Activated naive CD8-positive, alpha-beta T cell treated with anti-CD3 and anti-CD28 coated beads, Interleukin-2, amount 50 U/mL, for 24 hours (primary cell): ENCODE results near the gene DGKH.

Experiments
- ATAC-seq: fragments of 150-1000 bp; cut with Tn5 transposase; one replicate; pipeline ENCODE4 v1.10.0; 2021
- DNase-seq: peaks from one replicate; pipeline ENCODE4 v3.0.0; 2021
- H3K27ac Mint-ChIP-seq: one replicate; pipeline ENCODE4 v1.8.0; 2021; ENCODE audit warnings: mild to moderate bottlenecking, mixed read lengths
- H3K27me3 Mint-ChIP-seq: one replicate; pipeline ENCODE4 v1.8.0; 2021; ENCODE audit warnings: mixed read lengths
- H3K36me3 Mint-ChIP-seq: one replicate; pipeline ENCODE4 v1.8.0; 2021; ENCODE audit warnings: low read depth, mixed read lengths
- H3K4me1 Mint-ChIP-seq: one replicate; pipeline ENCODE4 v1.8.0; 2021; ENCODE audit warnings: mixed read lengths
- H3K4me3 Mint-ChIP-seq: one replicate; pipeline ENCODE4 v1.8.0; 2021; ENCODE audit warnings: mild to moderate bottlenecking, moderate library complexity, mixed read lengths
- H3K9me3 Mint-ChIP-seq: one replicate; pipeline ENCODE4 v1.8.0; 2021; ENCODE audit warnings: mixed read lengths

Gene DGKH

GRCh38 chr13:42107421-42107820 lies 59.0 kb downstream of the DGKH start:
- ATAC-seq (no peak), DNase-seq (no peak)
- Mint-ChIP-seq H3K27me3 (no peaks in the 10 kb centered on the region), H3K36me3 (peaks cover 5% of the 10 kb centered on the region), H3K27ac (no peak overlapping the region), H3K4me1 (peaks cover 7% of the 10 kb centered on the region), H3K9me3 (no peaks in the 10 kb centered on the region), H3K4me3 (no peak overlapping the region)

DNA sequence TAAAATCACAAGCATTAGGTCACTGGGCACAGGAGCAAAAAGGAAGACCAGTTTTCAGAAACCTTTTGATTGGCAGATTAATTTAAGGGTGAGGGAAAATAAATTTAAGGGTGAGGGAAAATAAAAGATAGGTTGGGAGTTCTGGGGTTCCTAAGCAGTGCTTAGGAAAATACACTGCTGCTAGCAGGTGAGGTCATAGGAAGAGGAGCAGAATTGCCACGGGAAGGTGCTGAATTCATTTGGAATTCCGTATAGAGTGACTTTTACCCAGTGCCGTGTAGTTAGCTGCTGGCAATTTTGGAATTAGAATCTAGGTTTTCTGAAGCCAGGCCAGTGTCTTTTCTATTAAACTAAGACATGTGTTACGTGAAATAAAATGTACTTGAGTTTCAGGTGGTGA lies 59.8 kb downstream of the DGKH start:
- no peak overlapping the region for H3K27ac Mint-ChIP-seq
- H3K4me1 Mint-ChIP-seq: peaks cover 7% of the 10 kb centered on the region
- H3K9me3 Mint-ChIP-seq: no peaks in the 10 kb centered on the region
- peaks cover 5% of the 10 kb centered on the region for H3K36me3 Mint-ChIP-seq
- H3K4me3 Mint-ChIP-seq: no peak overlapping the region
- DNase-seq (no peak), ATAC-seq (no peak)
- H3K27me3 Mint-ChIP-seq: no peaks in the 10 kb centered on the region

DNA sequence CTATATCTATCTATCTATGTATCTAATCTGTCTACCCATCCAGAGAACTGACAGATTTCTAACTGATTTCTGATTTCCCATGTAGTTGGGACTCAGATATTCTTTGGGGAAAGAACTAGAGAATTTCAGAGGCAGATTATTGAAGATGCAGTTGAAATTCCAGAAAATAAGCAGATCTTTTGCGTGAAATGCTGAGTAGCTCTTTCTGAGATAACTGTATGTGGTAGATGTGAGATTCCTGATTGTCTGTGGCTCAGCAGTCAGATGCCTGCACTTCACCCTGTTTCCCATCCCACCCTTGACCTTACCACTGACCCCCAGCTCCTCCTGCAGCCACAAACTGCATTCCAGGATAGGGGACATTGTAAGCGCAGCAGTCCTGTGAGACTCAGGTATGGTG lies 61.5 kb downstream of the DGKH start:
- no peak overlapping the region for H3K27ac Mint-ChIP-seq
- no peaks in the 10 kb centered on the region for H3K9me3 Mint-ChIP-seq
- peaks cover 7% of the 10 kb centered on the region for H3K4me1 Mint-ChIP-seq
- no peak for DNase-seq
- no peak overlapping the region for H3K4me3 Mint-ChIP-seq
- H3K36me3 Mint-ChIP-seq: no peaks in the 10 kb centered on the region
- no peaks in the 10 kb centered on the region for H3K27me3 Mint-ChIP-seq
- no peak for ATAC-seq

- DNase-seq (peak; percentile 14), ATAC-seq (peak; percentile 57)
- Mint-ChIP-seq H3K27me3 (no peaks in the 10 kb centered on the region), H3K4me1 (peaks cover 6% of the 10 kb centered on the region), H3K9me3 (no peaks in the 10 kb centered on the region), H3K36me3 (no peaks in the 10 kb centered on the region), H3K27ac (no peak overlapping the region), H3K4me3 (no peak overlapping the region)
Observed at GRCh38 chr13:42110410-42111155, 62.1 kb downstream of the DGKH start.

DNA sequence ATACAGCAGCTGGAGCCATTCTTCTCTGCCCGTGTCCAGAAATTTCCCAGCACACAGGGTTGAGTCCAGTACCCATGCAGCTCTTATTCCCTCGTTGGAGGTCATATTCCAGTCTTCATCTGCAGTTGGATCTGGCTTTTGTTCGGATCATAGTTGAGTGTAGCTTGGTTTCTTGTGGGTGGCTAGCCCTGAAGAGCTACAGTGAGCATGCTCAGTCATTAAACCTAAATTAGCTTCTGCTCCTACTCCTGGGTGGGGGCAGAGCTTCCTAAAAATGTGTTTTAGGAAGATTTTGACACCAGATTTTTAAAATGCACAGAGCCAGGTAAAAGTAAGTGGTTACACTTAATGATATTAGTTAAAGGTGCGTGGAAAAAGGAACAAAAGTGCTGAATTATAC lies 64.4 kb downstream of the DGKH start:
- ATAC-seq (no peak), DNase-seq (no peak)
- Mint-ChIP-seq H3K4me3 (no peak overlapping the region), H3K9me3 (no peaks in the 10 kb centered on the region), H3K4me1 (peaks cover 6% of the 10 kb centered on the region), H3K27ac (no peak overlapping the region), H3K27me3 (no peaks in the 10 kb centered on the region), H3K36me3 (no peaks in the 10 kb centered on the region)

DNA sequence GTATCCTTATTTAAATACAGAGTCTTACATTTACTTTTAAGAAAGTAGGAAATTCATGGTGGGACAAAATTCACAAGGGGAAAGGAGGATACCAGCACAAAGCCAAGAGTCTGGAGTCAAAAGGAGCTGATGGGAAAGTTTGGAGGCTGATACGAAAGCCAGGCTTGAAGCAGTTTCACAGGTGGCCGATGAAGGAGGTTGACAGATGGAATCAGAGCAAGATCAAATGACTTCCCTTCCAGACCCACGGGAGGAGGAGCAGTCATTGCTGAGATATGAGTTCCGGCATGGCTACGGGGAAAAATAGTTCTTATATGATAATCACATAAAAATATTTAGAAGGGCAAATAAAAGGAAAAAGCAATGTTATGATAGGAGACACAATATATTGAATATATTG lies 65.0 kb downstream of the DGKH start:
- no peak overlapping the region for H3K27ac Mint-ChIP-seq

DNA sequence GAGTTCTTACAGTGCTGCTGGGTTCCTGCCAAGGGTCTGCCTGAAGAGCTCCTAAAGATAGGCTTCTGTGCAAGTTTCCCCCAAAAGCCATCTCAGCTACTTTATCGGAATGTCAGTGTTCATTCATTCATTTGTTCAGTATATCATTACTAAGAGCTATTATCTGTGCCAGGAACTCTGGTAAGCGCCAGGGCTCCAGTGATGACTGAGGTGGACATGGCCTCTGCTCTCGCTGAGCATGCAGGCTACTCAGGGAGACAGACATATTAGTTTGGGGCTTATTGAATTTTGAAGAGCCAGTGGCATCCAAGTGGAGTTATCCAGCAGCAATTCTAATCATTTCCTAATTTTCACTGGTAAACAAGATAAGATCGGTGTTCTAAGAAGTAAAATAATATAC lies 65.8 kb downstream of the DGKH start:
- DNase-seq: no peak
- H3K27me3 Mint-ChIP-seq: no peaks in the 10 kb centered on the region
- no peak overlapping the region for H3K4me3 Mint-ChIP-seq
- no peaks in the 10 kb centered on the region for H3K36me3 Mint-ChIP-seq
- H3K4me1 Mint-ChIP-seq: peaks cover 6% of the 10 kb centered on the region
- no peaks in the 10 kb centered on the region for H3K9me3 Mint-ChIP-seq
- H3K27ac Mint-ChIP-seq: no peak overlapping the region
- no peak for ATAC-seq

More for the DNA sequence above, 65.0 kb downstream of the DGKH start:
- Mint-ChIP-seq H3K36me3 (no peaks in the 10 kb centered on the region), H3K9me3 (no peaks in the 10 kb centered on the region), H3K4me3 (no peak overlapping the region), H3K4me1 (peaks cover 6% of the 10 kb centered on the region), H3K27me3 (no peaks in the 10 kb centered on the region)
- ATAC-seq (no peak), DNase-seq (no peak)

DNA sequence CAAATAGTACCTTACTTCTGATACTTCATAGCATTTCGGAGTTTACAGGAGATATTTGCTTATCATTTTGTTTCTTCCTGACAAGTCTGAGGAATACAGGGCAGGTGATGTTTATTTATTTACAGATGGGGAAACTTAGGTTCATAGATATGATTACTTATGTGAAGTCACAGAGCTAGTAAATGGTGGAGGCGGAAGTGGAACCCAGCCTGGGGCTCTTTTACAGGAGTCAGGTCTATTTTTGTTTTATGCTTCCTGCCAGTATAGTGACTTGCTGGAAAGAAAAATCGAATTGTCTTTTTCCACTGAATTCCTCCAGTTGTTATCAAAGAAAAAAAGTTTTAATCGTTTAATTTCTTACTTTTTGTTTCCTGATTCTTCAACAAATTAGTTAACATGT lies 66.5 kb downstream of the DGKH start:
- Mint-ChIP-seq H3K36me3 (no peaks in the 10 kb centered on the region), H3K9me3 (no peaks in the 10 kb centered on the region), H3K4me1 (peaks cover 9% of the 10 kb centered on the region), H3K27me3 (no peaks in the 10 kb centered on the region), H3K4me3 (no peak overlapping the region), H3K27ac (no peak overlapping the region)
- ATAC-seq (no peak), DNase-seq (no peak)

- no peak for ATAC-seq
- no peak for DNase-seq
- no peaks in the 10 kb centered on the region for H3K36me3 Mint-ChIP-seq
- H3K4me1 Mint-ChIP-seq: peaks cover 4% of the 10 kb centered on the region
- no peak overlapping the region for H3K27ac Mint-ChIP-seq
- H3K27me3 Mint-ChIP-seq: no peaks in the 10 kb centered on the region
- no peak overlapping the region for H3K4me3 Mint-ChIP-seq
- no peaks in the 10 kb centered on the region for H3K9me3 Mint-ChIP-seq
Observed at GRCh38 chr13:42116225-42116624, 67.8 kb downstream of the DGKH start.

GRCh38 chr13:42119041-42119440 lies 70.6 kb downstream of the DGKH start:
- no peaks in the 10 kb centered on the region for H3K9me3 Mint-ChIP-seq
- no peak for ATAC-seq
- no peak overlapping the region for H3K27ac Mint-ChIP-seq
- H3K4me1 Mint-ChIP-seq: peaks cover 4% of the 10 kb centered on the region
- DNase-seq: no peak
- no peak overlapping the region for H3K4me3 Mint-ChIP-seq
- H3K36me3 Mint-ChIP-seq: no peaks in the 10 kb centered on the region
- no peaks in the 10 kb centered on the region for H3K27me3 Mint-ChIP-seq

DNA sequence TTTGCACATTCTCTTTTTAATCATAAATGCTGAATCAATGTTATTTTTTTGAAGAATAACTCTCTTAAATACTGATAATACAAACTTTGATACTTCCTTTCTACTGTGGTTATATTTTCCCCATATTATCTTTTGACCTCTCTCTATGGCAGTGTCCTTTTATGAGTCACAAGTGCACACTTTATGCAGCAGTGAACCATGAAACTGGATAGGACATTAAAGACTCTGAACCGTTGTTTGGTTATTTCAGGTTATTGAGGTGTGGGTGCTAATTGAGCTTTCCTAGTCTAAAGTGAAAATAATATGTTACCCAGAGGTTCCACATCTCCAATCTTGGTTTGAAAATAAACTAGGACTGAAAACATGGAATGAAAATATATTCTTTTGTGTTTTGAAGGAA lies 71.4 kb downstream of the DGKH start:
- Mint-ChIP-seq H3K9me3 (no peaks in the 10 kb centered on the region), H3K27me3 (no peaks in the 10 kb centered on the region), H3K4me3 (no peak overlapping the region), H3K4me1 (peaks cover 4% of the 10 kb centered on the region), H3K36me3 (no peaks in the 10 kb centered on the region), H3K27ac (no peak overlapping the region)
- DNase-seq: no peak
- peak; percentile 49 for ATAC-seq

DNA sequence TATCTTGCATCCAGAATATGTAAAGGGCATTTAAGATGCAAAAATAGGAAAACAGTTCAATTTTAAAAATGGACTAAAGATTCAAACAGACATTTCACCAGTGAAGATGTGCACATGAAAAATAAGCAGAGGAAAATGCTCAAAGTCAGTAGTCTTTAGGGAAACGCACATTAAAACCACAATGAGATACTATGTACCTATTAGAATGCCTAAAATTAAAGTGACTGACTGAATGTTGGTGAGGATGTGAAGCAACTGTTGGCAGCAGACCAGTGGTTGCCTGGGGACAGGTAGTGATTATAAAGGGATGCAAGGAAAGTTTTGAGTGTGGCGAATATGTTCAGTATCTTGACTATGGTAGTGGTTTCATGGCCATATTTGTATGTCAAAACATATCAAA lies 75.2 kb downstream of the DGKH start:
- peaks cover 3% of the 10 kb centered on the region for H3K36me3 Mint-ChIP-seq
- H3K4me1 Mint-ChIP-seq: peaks cover 4% of the 10 kb centered on the region
- H3K9me3 Mint-ChIP-seq: no peaks in the 10 kb centered on the region
- H3K27ac Mint-ChIP-seq: no peak overlapping the region
- DNase-seq (no peak), ATAC-seq (no peak)
- no peaks in the 10 kb centered on the region for H3K27me3 Mint-ChIP-seq
- no peak overlapping the region for H3K4me3 Mint-ChIP-seq

GRCh38 chr13:42125046-42125445 lies 76.6 kb downstream of the DGKH start:
- Mint-ChIP-seq H3K9me3 (no peaks in the 10 kb centered on the region), H3K36me3 (peaks cover 6% of the 10 kb centered on the region), H3K4me1 (no peaks in the 10 kb centered on the region), H3K4me3 (no peak overlapping the region), H3K27me3 (no peaks in the 10 kb centered on the region), H3K27ac (no peak overlapping the region)
- no peak for DNase-seq
- no peak for ATAC-seq

- no peak for ATAC-seq
- Mint-ChIP-seq H3K4me1 (no peaks in the 10 kb centered on the region), H3K36me3 (peaks cover 6% of the 10 kb centered on the region), H3K4me3 (no peak overlapping the region), H3K27me3 (no peaks in the 10 kb centered on the region), H3K27ac (no peak overlapping the region), H3K9me3 (no peaks in the 10 kb centered on the region)
- DNase-seq: no peak
Observed at GRCh38 chr13:42127047-42127446, 78.6 kb downstream of the DGKH start.

- no peaks in the 10 kb centered on the region for H3K27me3 Mint-ChIP-seq
- peaks cover 7% of the 10 kb centered on the region for H3K4me1 Mint-ChIP-seq
Observed at GRCh38 chr13:42129033-42129432, 80.6 kb downstream of the DGKH start.

GRCh38 chr13:42136518-42136917 lies 88.1 kb downstream of the DGKH start:
- Mint-ChIP-seq H3K27ac (no peak overlapping the region), H3K9me3 (peaks cover 4% of the 10 kb centered on the region), H3K4me3 (no peak overlapping the region), H3K27me3 (no peaks in the 10 kb centered on the region), H3K36me3 (peaks cover 15% of the 10 kb centered on the region), H3K4me1 (peaks cover 35% of the 10 kb centered on the region)
- ATAC-seq (no peak), DNase-seq (no peak)

More at GRCh38 chr13:42129033-42129432, 80.6 kb downstream of the DGKH start:
- Mint-ChIP-seq H3K36me3 (peaks cover 8% of the 10 kb centered on the region), H3K27ac (no peak overlapping the region), H3K9me3 (no peaks in the 10 kb centered on the region), H3K4me3 (no peak overlapping the region)
- no peak for ATAC-seq
- DNase-seq: no peak
